ENCODE results near the gene NYAP1.
"Not testable (repeated sequence)": the region's sequence is repeated elsewhere in the genome, so short reads cannot be mapped to it uniquely, and the experiment has no call there.

NYAP1 gene

DNA sequence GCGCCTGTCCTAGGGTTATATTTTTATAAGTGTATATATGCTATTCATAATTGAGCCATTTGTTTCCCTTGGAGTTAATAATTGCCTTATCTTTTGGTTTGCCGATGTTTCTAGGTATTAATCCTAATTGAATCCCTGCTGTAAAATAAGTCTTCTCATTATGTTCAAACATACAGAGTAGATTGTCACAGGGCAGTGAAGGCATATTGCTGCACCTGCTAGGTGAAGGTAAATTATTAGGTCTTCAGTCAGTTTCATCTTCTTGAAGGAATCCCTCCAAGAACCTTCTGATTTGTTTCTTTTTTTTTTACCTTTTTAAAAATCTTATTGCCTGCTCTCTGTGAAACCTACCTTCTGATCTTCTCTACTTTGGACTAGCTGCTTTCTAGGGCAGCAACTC lies 37.3 kb downstream of the NYAP1 start:
- H3K27ac ChIP-seq (ENCODE audit: poor library complexity, severe bottlenecking), result no peak overlapping the region
- DNase-seq (ENCODE audit: low spot score) (no peak), ATAC-seq (ENCODE audit: low read depth) (no peak)
- no peaks in the 10 kb centered on the region for H3K9me3 ChIP-seq (ENCODE audit: severe bottlenecking)
- H3K4me1 ChIP-seq (ENCODE audit: insufficient read depth, poor library complexity, severe bottlenecking), result peaks cover 2% of the 10 kb centered on the region
- H3K27me3 ChIP-seq (ENCODE audit: insufficient read depth, poor library complexity, severe bottlenecking), result no peaks in the 10 kb centered on the region
- no peaks in the 10 kb centered on the region for H3K36me3 ChIP-seq (ENCODE audit: low read depth)
- H3K4me3 ChIP-seq (ENCODE audit: severe bottlenecking), result no peak overlapping the region
- TF ChIP-seq, protein P1, sequence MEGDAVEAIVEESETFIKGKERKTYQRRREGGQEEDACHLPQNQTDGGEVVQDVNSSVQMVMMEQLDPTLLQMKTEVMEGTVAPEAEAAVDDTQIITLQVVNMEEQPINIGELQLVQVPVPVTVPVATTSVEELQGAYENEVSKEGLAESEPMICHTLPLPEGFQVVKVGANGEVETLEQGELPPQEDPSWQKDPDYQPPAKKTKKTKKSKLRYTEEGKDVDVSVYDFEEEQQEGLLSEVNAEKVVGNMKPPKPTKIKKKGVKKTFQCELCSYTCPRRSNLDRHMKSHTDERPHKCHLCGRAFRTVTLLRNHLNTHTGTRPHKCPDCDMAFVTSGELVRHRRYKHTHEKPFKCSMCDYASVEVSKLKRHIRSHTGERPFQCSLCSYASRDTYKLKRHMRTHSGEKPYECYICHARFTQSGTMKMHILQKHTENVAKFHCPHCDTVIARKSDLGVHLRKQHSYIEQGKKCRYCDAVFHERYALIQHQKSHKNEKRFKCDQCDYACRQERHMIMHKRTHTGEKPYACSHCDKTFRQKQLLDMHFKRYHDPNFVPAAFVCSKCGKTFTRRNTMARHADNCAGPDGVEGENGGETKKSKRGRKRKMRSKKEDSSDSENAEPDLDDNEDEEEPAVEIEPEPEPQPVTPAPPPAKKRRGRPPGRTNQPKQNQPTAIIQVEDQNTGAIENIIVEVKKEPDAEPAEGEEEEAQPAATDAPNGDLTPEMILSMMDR (IDR thresholded peaks at IDR 0.05; ENCODE audit: poor library complexity, severe bottlenecking), result no peak

DNA sequence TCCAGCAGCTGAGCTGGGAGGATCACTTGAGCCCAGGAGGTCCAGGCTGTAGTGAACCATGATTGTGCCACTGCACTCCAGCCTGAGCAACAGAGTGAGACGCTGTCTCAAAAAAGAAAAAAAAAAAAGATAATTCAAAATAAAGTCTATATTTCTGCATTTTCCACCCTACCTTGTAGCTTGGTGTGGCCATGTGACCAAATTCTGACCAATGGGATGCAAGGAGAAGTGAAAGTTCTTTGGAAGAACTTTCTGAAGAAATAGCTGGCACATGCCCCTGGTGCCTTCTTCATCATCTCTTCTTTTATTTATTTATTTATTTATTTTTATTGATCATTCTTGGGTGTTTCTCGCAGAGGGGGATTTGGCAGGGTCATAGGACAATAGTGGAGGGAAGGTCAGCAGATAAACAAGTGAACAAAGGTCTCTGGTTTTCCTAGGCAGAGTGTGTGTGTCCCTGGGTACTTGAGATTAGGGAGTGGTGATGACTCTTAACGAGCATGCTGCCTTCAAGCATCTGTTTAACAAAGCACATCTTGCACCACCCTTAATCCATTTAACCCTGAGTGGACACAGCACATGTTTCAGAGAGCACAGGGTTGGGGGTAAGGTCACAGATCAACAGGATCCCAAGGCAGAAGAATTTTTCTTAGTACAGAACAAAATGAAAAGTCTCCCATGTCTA lies 38.3 kb downstream of the NYAP1 start:
- not testable (repeated sequence) for H3K9me3 ChIP-seq (ENCODE audit: severe bottlenecking); H3K27ac ChIP-seq (ENCODE audit: poor library complexity, severe bottlenecking); H3K36me3 ChIP-seq (ENCODE audit: low read depth); H3K27me3 ChIP-seq (ENCODE audit: insufficient read depth, poor library complexity, severe bottlenecking); DNase-seq (ENCODE audit: low spot score); ATAC-seq (ENCODE audit: low read depth); H3K4me3 ChIP-seq (ENCODE audit: severe bottlenecking); H3K4me1 ChIP-seq (ENCODE audit: insufficient read depth, poor library complexity, severe bottlenecking)

DNA sequence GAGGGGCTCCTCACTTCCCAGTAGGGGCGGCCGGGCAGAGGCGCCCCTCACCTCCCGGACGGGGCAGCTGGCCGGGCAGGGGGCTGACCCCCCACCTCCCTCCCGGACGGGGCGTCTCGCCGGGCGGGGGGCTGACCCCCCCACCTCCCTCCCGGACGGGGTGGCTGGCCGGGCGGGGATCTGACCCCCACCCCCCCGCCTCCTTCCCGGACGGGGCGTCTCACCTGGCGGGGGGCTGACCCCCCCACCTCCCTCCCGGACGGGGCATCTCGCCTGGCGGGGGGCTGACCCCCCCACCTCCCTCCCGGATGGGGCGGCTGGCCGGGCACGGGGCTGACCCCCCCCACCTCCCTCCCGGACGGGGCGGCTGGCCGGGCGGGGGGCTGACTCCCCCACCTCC lies 39.5 kb downstream of the NYAP1 start:
- not testable (repeated sequence) for H3K27me3 ChIP-seq (ENCODE audit: insufficient read depth, poor library complexity, severe bottlenecking); H3K9me3 ChIP-seq (ENCODE audit: severe bottlenecking); H3K27ac ChIP-seq (ENCODE audit: poor library complexity, severe bottlenecking); H3K4me3 ChIP-seq (ENCODE audit: severe bottlenecking); ATAC-seq (ENCODE audit: low read depth); DNase-seq (ENCODE audit: low spot score); H3K36me3 ChIP-seq (ENCODE audit: low read depth); H3K4me1 ChIP-seq (ENCODE audit: insufficient read depth, poor library complexity, severe bottlenecking)

DNA sequence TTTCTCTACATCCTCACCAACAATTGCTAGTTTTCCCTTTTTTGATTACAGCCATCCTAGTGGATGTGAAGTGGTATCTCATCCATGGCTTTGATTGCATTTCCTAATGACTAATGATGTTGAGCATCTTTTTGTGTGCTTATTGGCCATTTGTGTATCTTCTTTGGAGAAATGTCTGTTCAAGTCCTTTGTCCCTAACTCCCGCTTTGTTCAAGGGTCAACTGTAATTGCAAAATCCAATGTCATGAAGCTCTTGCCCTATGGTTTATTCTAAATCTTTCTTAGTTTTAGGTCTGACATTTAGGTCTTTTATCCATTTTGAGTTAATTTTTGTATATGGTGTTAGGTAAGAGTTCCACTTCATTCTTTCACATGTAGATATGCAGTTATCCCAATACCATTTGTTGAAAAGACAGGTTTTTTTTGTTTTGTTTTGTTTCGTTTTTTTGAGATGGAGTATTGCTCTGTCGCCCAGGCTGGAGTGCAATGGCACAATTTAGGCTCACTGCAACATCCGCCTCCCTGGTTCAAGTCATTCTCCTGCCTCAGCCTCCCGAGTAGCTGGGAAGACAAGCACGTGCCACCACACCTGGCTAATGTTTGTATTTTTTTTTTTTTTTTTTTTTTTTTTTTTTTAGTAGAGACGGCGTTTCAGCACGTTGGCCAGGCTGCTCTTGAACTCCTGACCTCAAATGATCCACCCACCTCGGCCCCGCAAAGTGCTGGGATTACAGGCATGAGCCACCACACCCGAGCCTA lies 44.6 kb downstream of the NYAP1 start:
- ATAC-seq (ENCODE audit: low read depth); DNase-seq (ENCODE audit: low spot score); H3K27ac ChIP-seq (ENCODE audit: poor library complexity, severe bottlenecking); H3K9me3 ChIP-seq (ENCODE audit: severe bottlenecking); H3K36me3 ChIP-seq (ENCODE audit: low read depth); H3K4me3 ChIP-seq (ENCODE audit: severe bottlenecking); H3K4me1 ChIP-seq (ENCODE audit: insufficient read depth, poor library complexity, severe bottlenecking); H3K27me3 ChIP-seq (ENCODE audit: insufficient read depth, poor library complexity, severe bottlenecking): not testable (repeated sequence)

DNA sequence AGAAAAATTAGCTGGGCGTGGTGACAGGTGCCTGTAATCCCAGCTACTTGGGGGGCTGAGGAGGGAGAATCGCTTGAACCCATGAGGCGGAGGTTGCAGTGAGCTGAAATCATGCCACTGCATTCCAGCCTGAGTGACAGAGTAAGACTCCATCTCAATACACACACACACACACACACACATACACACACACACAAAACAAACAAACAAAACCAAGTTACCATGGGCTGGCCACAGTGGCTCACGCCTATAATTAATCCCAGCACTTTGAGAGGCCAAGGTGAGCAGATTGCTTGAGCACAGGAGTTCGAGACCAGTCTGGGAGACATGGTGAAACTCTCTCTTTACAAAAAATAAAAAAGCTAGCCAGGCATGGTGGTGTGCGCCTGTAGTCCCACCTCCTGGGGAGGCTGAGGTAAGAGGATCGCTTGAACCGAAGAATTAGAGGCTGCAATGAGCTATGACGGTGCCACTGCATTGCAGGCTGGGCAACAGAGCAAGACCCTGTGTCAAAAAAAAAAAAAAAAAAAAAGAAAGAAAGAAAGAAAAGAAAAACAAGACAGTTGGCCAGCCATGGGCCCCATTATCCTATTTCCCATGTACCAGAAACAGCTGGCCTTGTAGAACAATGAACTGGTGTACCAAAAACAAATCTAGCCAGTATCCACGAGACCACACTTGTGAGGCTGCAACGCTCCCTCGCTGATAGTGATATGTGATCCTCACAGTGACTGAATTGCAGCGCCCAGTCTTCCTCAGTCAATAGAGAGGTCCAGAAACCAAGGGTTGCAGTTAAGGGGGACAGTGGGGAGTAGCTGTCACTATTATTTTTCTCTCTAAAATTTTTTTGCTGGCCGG lies 48.7 kb downstream of the NYAP1 start:
- ATAC-seq (ENCODE audit: low read depth) (no peak), DNase-seq (ENCODE audit: low spot score) (no peak)
- no peaks in the 10 kb centered on the region for H3K9me3 ChIP-seq (ENCODE audit: severe bottlenecking)
- no peak overlapping the region for H3K4me3 ChIP-seq (ENCODE audit: severe bottlenecking)
- H3K27me3 ChIP-seq (ENCODE audit: insufficient read depth, poor library complexity, severe bottlenecking), result no peaks in the 10 kb centered on the region
- TF ChIP-seq, protein P1 (IDR thresholded peaks at IDR 0.05; ENCODE audit: poor library complexity, severe bottlenecking), result no peak
- no peaks in the 10 kb centered on the region for H3K4me1 ChIP-seq (ENCODE audit: insufficient read depth, poor library complexity, severe bottlenecking)
- no peak overlapping the region for H3K27ac ChIP-seq (ENCODE audit: poor library complexity, severe bottlenecking)
- no peaks in the 10 kb centered on the region for H3K36me3 ChIP-seq (ENCODE audit: low read depth)

DNA sequence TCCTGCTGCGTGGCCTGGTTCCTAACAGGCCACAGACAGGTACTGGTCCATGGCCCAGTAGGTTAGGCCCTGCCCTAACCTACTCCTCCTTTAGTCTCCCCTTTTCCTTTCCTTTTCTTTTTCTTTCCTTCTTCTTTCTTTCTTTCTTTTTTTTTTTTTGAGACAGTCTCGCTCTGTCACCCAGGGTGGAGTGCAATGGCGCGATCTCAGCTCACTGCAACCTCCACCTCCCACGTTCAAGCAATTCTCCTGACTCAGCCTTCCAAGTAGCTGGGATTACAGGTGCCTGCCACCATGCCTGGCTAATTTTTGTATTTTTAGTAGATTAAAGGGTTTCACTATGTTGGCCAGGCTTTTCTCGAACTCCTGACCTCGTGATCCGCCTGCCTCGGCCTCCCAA lies 52.3 kb downstream of the NYAP1 start:
- H3K36me3 ChIP-seq (ENCODE audit: low read depth); H3K9me3 ChIP-seq (ENCODE audit: severe bottlenecking); ATAC-seq (ENCODE audit: low read depth); H3K4me1 ChIP-seq (ENCODE audit: insufficient read depth, poor library complexity, severe bottlenecking); H3K27me3 ChIP-seq (ENCODE audit: insufficient read depth, poor library complexity, severe bottlenecking); H3K4me3 ChIP-seq (ENCODE audit: severe bottlenecking); H3K27ac ChIP-seq (ENCODE audit: poor library complexity, severe bottlenecking); DNase-seq (ENCODE audit: low spot score): not testable (repeated sequence)

DNA sequence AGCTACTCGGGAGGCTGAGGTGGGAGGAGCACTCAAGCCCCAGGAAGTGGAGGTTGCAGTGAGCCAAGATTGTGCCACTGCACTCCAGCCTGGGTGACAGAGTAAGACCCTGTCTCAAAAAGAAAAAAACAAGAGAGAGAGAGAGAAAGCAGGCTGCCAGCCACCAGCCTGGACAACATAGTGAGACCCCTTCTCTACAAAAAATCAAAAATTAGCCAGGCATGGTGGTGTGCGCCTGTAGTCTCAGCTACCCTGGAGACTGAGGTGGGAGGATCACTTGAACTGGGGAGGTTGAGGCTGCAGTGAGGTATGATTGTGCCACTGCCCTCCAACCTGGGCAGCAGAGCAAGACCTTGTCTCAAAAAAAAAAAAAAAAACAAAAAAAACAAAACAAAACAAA lies 53.0 kb downstream of the NYAP1 start:
- not testable (repeated sequence) for H3K27me3 ChIP-seq (ENCODE audit: insufficient read depth, poor library complexity, severe bottlenecking); H3K36me3 ChIP-seq (ENCODE audit: low read depth); H3K4me1 ChIP-seq (ENCODE audit: insufficient read depth, poor library complexity, severe bottlenecking); DNase-seq (ENCODE audit: low spot score); ATAC-seq (ENCODE audit: low read depth); H3K27ac ChIP-seq (ENCODE audit: poor library complexity, severe bottlenecking); H3K9me3 ChIP-seq (ENCODE audit: severe bottlenecking); H3K4me3 ChIP-seq (ENCODE audit: severe bottlenecking)
